ENCODE measurements around the gene NECTIN4. TPM values are rescaled to one million over a fixed set of nuclear protein-coding genes. Genes with fewer than 3 reads are reported as not detected.

NECTIN4 gene
- total RNA-seq, 1 donor from 2014 or later, result not detected

- H3K27ac Mint-ChIP-seq (ENCODE audit: unreplicated experiment), result no peak overlapping the region
- H3K9me3 Mint-ChIP-seq, result no peaks in the 10 kb centered on the region
- DNase-seq (ENCODE audit: low read depth, low spot score), result no peak
- H3K4me1 Mint-ChIP-seq, result peaks cover 21% of the 10 kb centered on the region
- H3K27me3 Mint-ChIP-seq (ENCODE audit: low read depth), result peaks cover 58% of the 10 kb centered on the region
- H3K36me3 Mint-ChIP-seq (ENCODE audit: low read depth), result no peaks in the 10 kb centered on the region
- TF ChIP-seq CTCF (conservative IDR thresholded peaks at IDR 0.05), result no peak
- peak overlapping the region; percentile 55 for H3K4me3 Mint-ChIP-seq
Observed at GRCh38 chr1:161021970-161022353, 67.4 kb downstream of the NECTIN4 start.

- peak; percentile 17 for DNase-seq (ENCODE audit: low read depth, low spot score)
- peaks cover 21% of the 10 kb centered on the region for H3K4me1 Mint-ChIP-seq
- H3K27me3 Mint-ChIP-seq (ENCODE audit: low read depth), result peaks cover 60% of the 10 kb centered on the region
- H3K27ac Mint-ChIP-seq (ENCODE audit: unreplicated experiment), result no peak overlapping the region
- H3K36me3 Mint-ChIP-seq (ENCODE audit: low read depth), result no peaks in the 10 kb centered on the region
- no peaks in the 10 kb centered on the region for H3K9me3 Mint-ChIP-seq
- H3K4me3 Mint-ChIP-seq, result peak overlapping the region; percentile 92
- no peak for TF ChIP-seq CTCF (conservative IDR thresholded peaks at IDR 0.05)
Observed at GRCh38 chr1:161021165-161021969, 68.0 kb downstream of the NECTIN4 start.

Other genes with a start within 250 kb of the NECTIN4 start
- not detected in 2 replicates for gene CD244, start 226.7 kb downstream of the NECTIN4 start, total RNA-seq
- gene ITLN1, start 204.4 kb downstream of the NECTIN4 start, total RNA-seq, result not detected in 2 replicates
- 0.35 TPM in 1 of 2 replicates, not detected in the other for gene ITLN2, start 134.7 kb downstream of the NECTIN4 start, total RNA-seq
- 3.5 and 6.4 TPM in 2 replicates for gene F11R, start 68.4 kb downstream of the NECTIN4 start, total RNA-seq
- 6.7 and 7.2 TPM in 2 replicates for gene TSTD1, start 50.6 kb downstream of the NECTIN4 start, total RNA-seq
- gene USF1, start 43.6 kb downstream of the NECTIN4 start, total RNA-seq, result 87.7 and 89.5 TPM in 2 replicates
- not detected in 2 replicates for gene ARHGAP30, start 19.7 kb downstream of the NECTIN4 start, total RNA-seq
- 8.0 and 9.1 TPM in 2 replicates for gene KLHDC9, start 8.8 kb upstream of the NECTIN4 start, total RNA-seq
- gene PFDN2, start 28.5 kb upstream of the NECTIN4 start, total RNA-seq, result 90.0 and 99.5 TPM in 2 replicates
- gene NIT1, start 28.5 kb upstream of the NECTIN4 start, total RNA-seq, result 48.6 and 53.9 TPM in 2 replicates
- gene DEDD, start 43.1 kb upstream of the NECTIN4 start, total RNA-seq, result 35.1 and 36.2 TPM in 2 replicates
- gene UFC1, start 64.4 kb upstream of the NECTIN4 start, total RNA-seq, result 77.2 and 80.9 TPM in 2 replicates
- gene USP21, start 69.9 kb upstream of the NECTIN4 start, total RNA-seq, result 41.6 and 45.2 TPM in 2 replicates
- gene PPOX, start 76.9 kb upstream of the NECTIN4 start, total RNA-seq, result 48.3 and 48.6 TPM in 2 replicates
- gene B4GALT3, start 87.9 kb upstream of the NECTIN4 start, total RNA-seq, result 50.6 and 53.2 TPM in 2 replicates
- 4.6 and 4.8 TPM in 2 replicates for gene ADAMTS4, start 109.5 kb upstream of the NECTIN4 start, total RNA-seq
- gene NDUFS2, start 112.8 kb upstream of the NECTIN4 start, total RNA-seq, result 106 and 108 TPM in 2 replicates
- 0.93 and 1.6 TPM in 2 replicates for gene FCER1G, start 125.7 kb upstream of the NECTIN4 start, total RNA-seq
- gene APOA2, start 134.1 kb upstream of the NECTIN4 start, total RNA-seq, result not detected in 2 replicates
- 17.2 and 17.9 TPM in 2 replicates for gene TOMM40L, start 136.5 kb upstream of the NECTIN4 start, total RNA-seq
- not detected in 2 replicates for gene NR1I3, start 148.6 kb upstream of the NECTIN4 start, total RNA-seq
- 0.16 and 0.20 TPM in 2 replicates for gene PCP4L1, start 169.2 kb upstream of the NECTIN4 start, total RNA-seq
- 50.2 and 51.3 TPM in 2 replicates for gene MPZ, start 220.4 kb upstream of the NECTIN4 start, total RNA-seq
- gene SDHC, start 224.8 kb upstream of the NECTIN4 start, total RNA-seq, result 193 and 200 TPM in 2 replicates